ENCODE results near the gene REEP3. TPM values are rescaled to one million over a fixed set of nuclear protein-coding genes. Genes with fewer than 3 reads are reported as not detected.

REEP3 gene
- total RNA-seq, 1 experiment from 2014 or later = 135 TPM

- Histone ChIP-seq H3K36me3 (ENCODE audit: control insufficient read depth, insufficient read depth, low read length) (no peaks in the 10 kb centered on the region), H3K4me3 (ENCODE audit: low read depth in 2 of 2, low read length in 2 of 2) (no peak overlapping the region), H3K27ac (ENCODE audit: low read length) (no peak overlapping the region), H3K4me1 (ENCODE audit: control insufficient read depth, insufficient read depth, low read length) (0 out of 2 replicates have a peak, but pooled peaks cover 6% of the 10 kb centered on the region), H3K27me3 (ENCODE audit: control insufficient read depth, insufficient read depth, low read length) (no peaks in the 10 kb centered on the region), H3K9me3 (ENCODE audit: control insufficient read depth, insufficient read depth, low read depth, low read length) (no peaks in the 10 kb centered on the region)
- no peak for TF ChIP-seq CTCF (IDR thresholded peaks at IDR 0.05)
- no peak for TF ChIP-seq REST (IDR thresholded peaks at IDR 0.05; ENCODE audit: insufficient read depth in 1 of 2, low read depth in 2 of 2, low read length in 1 of 2)
- no peak for TF ChIP-seq SIN3A (IDR thresholded peaks at IDR 0.05; ENCODE audit: borderline replicate concordance, insufficient read depth, low read depth, low read length)
- TF ChIP-seq TCF7L2 (IDR thresholded peaks at IDR 0.05; ENCODE audit: low read depth, low read length) = no peak
- TF ChIP-seq POLR2AphosphoS5 (IDR thresholded peaks at IDR 0.05; ENCODE audit: low read depth, low read length) = no peak
- intact Hi-C loops (cut with micrococcal nuclease; ENCODE audit: unreplicated experiment) (no loop called here), in situ Hi-C loops (cut with HindIII; ENCODE audit: low pct_unique_long_range_greater_than_20kb, low sequenced_read_pairs) (no loop called here)
- no TSS peak for BruUV-seq (replicated peaks)
- ChIA-PET POLR2A (interaction anchor here (0.7 kb wide), 1 partner anchor 91 kb away, joined by 7 read pairs; no protein-coding TSS in a partner anchor), CTCF (interaction anchor here (0.7 kb wide), 1 partner anchor 320 kb away, joined by 8 read pairs; no protein-coding TSS in a partner anchor)
- no peak for ATAC-seq
- DNase-seq (ENCODE audit: low read depth, low spot score) = no peak
Measured at GRCh38 chr10:63477927-63478326, 43.3 kb upstream of the REEP3 start.

GRCh38 chr10:63478564-63478963 lies 42.6 kb upstream of the REEP3 start:
- DNase-seq (ENCODE audit: low read depth, low spot score) = no peak
- BruUV-seq (replicated peaks) = no TSS peak
- Histone ChIP-seq H3K4me3 (ENCODE audit: low read depth in 2 of 2, low read length in 2 of 2) (no peak overlapping the region), H3K9me3 (ENCODE audit: control insufficient read depth, insufficient read depth, low read depth, low read length) (no peaks in the 10 kb centered on the region), H3K4me1 (ENCODE audit: control insufficient read depth, insufficient read depth, low read length) (0 out of 2 replicates have a peak, but pooled peaks cover 6% of the 10 kb centered on the region), H3K27me3 (ENCODE audit: control insufficient read depth, insufficient read depth, low read length) (no peaks in the 10 kb centered on the region), H3K36me3 (ENCODE audit: control insufficient read depth, insufficient read depth, low read length) (no peaks in the 10 kb centered on the region), H3K27ac (ENCODE audit: low read length) (no peak overlapping the region)
- ChIA-PET POLR2A (no interaction called here), CTCF (interaction anchor here (0.6 kb wide), 1 partner anchor 208 kb away, joined by 4 read pairs; no protein-coding TSS in a partner anchor)
- in situ Hi-C loops (cut with HindIII; ENCODE audit: low pct_unique_long_range_greater_than_20kb, low sequenced_read_pairs) (no loop called here), intact Hi-C loops (cut with micrococcal nuclease; ENCODE audit: unreplicated experiment) (no loop called here)
- 0 out of 2 replicates have a peak, but pooled peaks have one; percentile 62 for ATAC-seq
- TF ChIP-seq REST (IDR thresholded peaks at IDR 0.05; ENCODE audit: insufficient read depth in 1 of 2, low read depth in 2 of 2, low read length in 1 of 2) (no peak), SIN3A (IDR thresholded peaks at IDR 0.05; ENCODE audit: borderline replicate concordance, insufficient read depth, low read depth, low read length) (no peak), CTCF (IDR thresholded peaks at IDR 0.05) (no peak), POLR2AphosphoS5 (IDR thresholded peaks at IDR 0.05; ENCODE audit: low read depth, low read length) (no peak), TCF7L2 (IDR thresholded peaks at IDR 0.05; ENCODE audit: low read depth, low read length) (no peak)
